ENCODE results near the gene COL16A1.

GRCh38 chr1:31712068-31712467, 8.3 kb upstream of the COL16A1 start:
- TF ChIP-seq CTCF (IDR thresholded peaks at IDR 0.05) (no peak), POLR2A (IDR thresholded peaks at IDR 0.05) (no peak), EP300 (IDR thresholded peaks at IDR 0.05) (no peak)

Data from tibial nerve (tissue), 4 donors.